CD4-positive, alpha-beta T cell treated with Interleukin-17A for 4 hours (primary cell): ENCODE results near the gene CCDC27.
"Not testable (repeated sequence)": the region's sequence is repeated elsewhere in the genome, so short reads cannot be mapped to it uniquely, and the experiment has no call there.

Experiments
- DNase-seq: peaks from one replicate; pipeline ENCODE4 v3.0.0-alpha.2; 2020; ENCODE audit warnings: mixed read lengths

The CCDC27 gene

GRCh38 chr1:3800795-3801194, 48.5 kb downstream of the CCDC27 start:
- not testable (repeated sequence) for DNase-seq

- no peak for DNase-seq
Observed at GRCh38 chr1:3803905-3804626, 51.8 kb downstream of the CCDC27 start.

GRCh38 chr1:3804627-3804944, 52.3 kb downstream of the CCDC27 start:
- not testable (repeated sequence) for DNase-seq

GRCh38 chr1:3805038-3805437, 52.8 kb downstream of the CCDC27 start:
- DNase-seq, result no peak

GRCh38 chr1:3807769-3808168, 55.5 kb downstream of the CCDC27 start:
- DNase-seq, result no peak

- DNase-seq, result no peak
Observed at GRCh38 chr1:3809680-3810079, 57.4 kb downstream of the CCDC27 start.

- DNase-seq, result not testable (repeated sequence)
Observed at GRCh38 chr1:3810149-3810761, 58.0 kb downstream of the CCDC27 start.

GRCh38 chr1:3811595-3811911, 59.3 kb downstream of the CCDC27 start:
- DNase-seq, result no peak

- DNase-seq, result no peak
Observed at GRCh38 chr1:3814065-3814464, 61.8 kb downstream of the CCDC27 start.

GRCh38 chr1:3814771-3815561, 62.7 kb downstream of the CCDC27 start:
- DNase-seq, result no peak

- DNase-seq, result no peak
Observed at GRCh38 chr1:3816331-3817137, 64.3 kb downstream of the CCDC27 start.

GRCh38 chr1:3817138-3817740, 65.0 kb downstream of the CCDC27 start:
- no peak for DNase-seq

- DNase-seq, result no peak
Observed at GRCh38 chr1:3817821-3818597, 65.8 kb downstream of the CCDC27 start.

GRCh38 chr1:3819771-3820200, 67.5 kb downstream of the CCDC27 start:
- DNase-seq, result no peak

GRCh38 chr1:3820316-3820715, 68.1 kb downstream of the CCDC27 start:
- no peak for DNase-seq

- no peak for DNase-seq
Observed at GRCh38 chr1:3821004-3821403, 68.8 kb downstream of the CCDC27 start.
